Measurements from ENCODE around the gene PCGF3. TPM values are rescaled to one million over a fixed set of nuclear protein-coding genes. Genes with fewer than 3 reads are reported as not detected.

PCGF3 gene
- total RNA-seq, 1 experiment from 2014 or later: 66.3 TPM

DNA sequence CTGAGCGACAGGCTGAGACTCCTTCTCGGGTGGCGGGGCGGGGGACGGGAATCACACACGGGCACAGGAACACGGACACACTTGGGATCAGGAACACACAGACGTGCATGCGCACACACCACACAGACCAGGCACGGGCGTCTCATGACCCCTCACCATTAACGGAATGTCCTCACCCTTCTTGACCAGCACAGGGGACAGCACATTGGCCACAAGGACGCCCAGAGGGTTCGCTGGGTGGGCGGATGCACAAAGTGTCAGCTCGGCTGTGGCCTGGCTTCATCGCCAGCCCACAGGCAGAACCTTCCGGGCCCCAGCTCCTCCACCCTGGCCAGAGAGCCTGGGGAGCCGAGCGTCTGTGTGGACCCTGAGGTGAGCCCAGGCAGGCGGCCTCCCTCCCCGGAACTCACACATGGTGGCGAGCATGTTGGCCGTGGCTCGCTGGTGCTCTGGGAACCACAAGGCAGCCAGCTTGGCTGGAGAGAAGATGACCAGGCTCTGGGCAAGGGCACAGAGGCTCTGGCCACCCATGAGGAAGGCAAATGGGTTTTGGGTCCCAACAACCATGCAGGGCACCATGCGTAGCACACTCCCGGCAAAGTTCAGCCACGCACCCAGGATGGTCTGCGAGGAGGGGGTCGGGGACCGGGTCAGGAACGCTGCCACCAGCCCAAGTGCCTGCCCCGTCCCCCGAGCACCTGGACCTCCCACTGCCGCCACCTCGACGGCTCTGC, 19.8 kb upstream of the PCGF3 start:
- Histone ChIP-seq H3K4me2 (ENCODE audit: low read length) (no peak overlapping the region), H3K36me3 (ENCODE audit: control insufficient read depth in 1 of 2, insufficient read depth in 2 of 2, low read length in 2 of 2) (no peaks in the 10 kb centered on the region), H3K9me2 (ENCODE audit: insufficient read depth) (no peaks in the 10 kb centered on the region), H3K4me3 (replicated peaks in 1 of 2; ENCODE audit: low read depth in 1 of 2, low read length in 2 of 2) (no peak overlapping the region), H3K27me3 (ENCODE audit: insufficient read depth, low read length) (no peaks in the 10 kb centered on the region), H3K4me1 (ENCODE audit: control insufficient read depth in 1 of 2, insufficient read depth in 2 of 2, low read length in 2 of 2) (peaks cover 27 to 55% of the 10 kb centered on the region in 2 experiments), H4K20me1 (ENCODE audit: insufficient read depth) (no peaks in the 10 kb centered on the region), H3K9me3 (ENCODE audit: control insufficient read depth in 1 of 2, insufficient read depth in 1 of 2, low read depth in 1 of 2, low read length in 2 of 2) (no peaks in the 10 kb centered on the region), H3K27ac (ENCODE audit: low read depth, low read length) (peak overlapping the region; percentile 92; the same call in 1 of the 2 replicates), H2AFZ (ENCODE audit: low read depth, low read length, poor library complexity, severe bottlenecking) (no peak overlapping the region), H3K9ac (ENCODE audit: low read length) (no peak overlapping the region), H3K79me2 (ENCODE audit: insufficient read depth, low read length) (peaks cover 4% of the 10 kb centered on the region; the same call in 1 of the 2 replicates)
- POLR2A ChIA-PET: no interaction called here
- DNase-seq (ENCODE audit: low read depth, low spot score) (no peak), ATAC-seq (no peak)
- BruUV-seq (replicated peaks): no TSS peak
- intact Hi-C loops (cut with micrococcal nuclease): no loop called here
- CTCF ChIA-PET: no interaction called here
- RAD21 ChIA-PET (ENCODE audit: low non-redundant PET in 1 of 2, low total read pairs in 2 of 2, uncharacterized antibody in 2 of 2, unreplicated experiment in 2 of 2): no interaction called here
- TF ChIP-seq SIN3A (IDR thresholded peaks at IDR 0.05; ENCODE audit: low read depth) (no peak), JUND (IDR thresholded peaks at IDR 0.05) (no peak), EGR1 (IDR thresholded peaks at IDR 0.05; ENCODE audit: low read depth) (no peak), ELF1 (IDR thresholded peaks at IDR 0.05; ENCODE audit: borderline replicate concordance, low read depth) (no peak)

DNA sequence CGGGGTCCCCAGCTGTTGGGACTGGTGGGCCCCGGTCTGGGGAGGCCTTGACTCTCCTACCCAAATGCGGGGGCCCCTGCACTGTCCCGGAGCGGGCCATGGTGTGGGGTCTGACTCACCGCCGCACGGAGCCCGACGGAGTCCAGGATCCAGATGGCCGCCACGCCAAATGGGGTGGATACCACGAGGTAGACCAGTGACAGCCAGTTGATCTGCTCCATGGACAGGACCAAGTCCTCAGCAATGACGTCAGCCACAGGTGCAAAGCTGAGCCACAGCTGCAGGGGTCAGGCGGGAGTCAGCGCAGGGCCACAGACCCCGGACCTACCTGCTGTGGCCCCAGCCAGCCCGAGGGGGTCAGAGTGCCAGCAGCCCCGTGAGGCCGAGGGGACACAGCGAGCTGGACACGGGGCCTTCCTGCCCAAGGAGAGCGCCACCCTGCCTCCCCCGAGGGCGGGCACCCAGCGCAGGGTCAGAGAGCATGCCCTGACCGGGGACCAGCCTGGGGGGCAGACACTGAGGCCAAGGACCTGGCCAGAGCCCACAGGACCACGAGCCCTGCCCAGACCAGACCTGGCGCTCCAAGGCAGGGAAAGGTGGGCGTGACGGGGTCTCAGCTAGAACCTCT, 19.1 kb upstream of the PCGF3 start:
- H3K9ac ChIP-seq (ENCODE audit: low read length): peak overlapping the region; percentile 70
- ChIA-PET CTCF (interaction anchor here (1.0 to 1.6 kb wide), 3 partner anchors 9 to 13 kb away, joined by 3 to 8 read pairs (median 5); partner anchors contain the start of genes ATP5ME and MYL5), POLR2A (interaction anchor here (0.6 to 1.8 kb wide), 3 partner anchors 12 to 84 kb away, joined by 3 to 6 read pairs (median 3); partner anchors contain the start of genes ATP5ME and MYL5), RAD21 (ENCODE audit: low non-redundant PET in 1 of 2, low total read pairs in 2 of 2, uncharacterized antibody in 2 of 2, unreplicated experiment in 2 of 2) (no interaction called here)
- peak overlapping the region; percentile 85 for H3K4me2 ChIP-seq (ENCODE audit: low read length)
- H3K27me3 ChIP-seq (ENCODE audit: insufficient read depth, low read length): no peaks in the 10 kb centered on the region
- H3K4me1 ChIP-seq (ENCODE audit: control insufficient read depth in 1 of 2, insufficient read depth in 2 of 2, low read length in 2 of 2): peaks cover 27 to 49% of the 10 kb centered on the region in 2 experiments
- peak; percentile 1; the same call in 1 of the 2 replicates for ATAC-seq
- no peak overlapping the region for H2AFZ ChIP-seq (ENCODE audit: low read depth, low read length, poor library complexity, severe bottlenecking)
- TF ChIP-seq SRF (IDR thresholded peaks at IDR 0.05; ENCODE audit: low read depth) (no peak), RAD21 (IDR thresholded peaks at IDR 0.05; ENCODE audit: low read depth) (no peak), CEBPB (IDR thresholded peaks at IDR 0.05; ENCODE audit: low read depth) (no peak), ELF1 (IDR thresholded peaks at IDR 0.05; ENCODE audit: borderline replicate concordance, low read depth) (no peak), SP1 (IDR thresholded peaks at IDR 0.05; ENCODE audit: low read depth) (no peak), EZH2 (IDR thresholded peaks at IDR 0.05) (no peak), TCF7L2 (IDR thresholded peaks at IDR 0.05; ENCODE audit: borderline replicate concordance, extremely low read depth, insufficient read depth, insufficient read length) (no peak), POLR2AphosphoS5 (IDR thresholded peaks at IDR 0.05; ENCODE audit: low read depth, low read length) (no peak), POLR2A (IDR thresholded peaks at IDR 0.05; ENCODE audit: borderline replicate concordance, extremely low read depth, insufficient read depth, insufficient read length) (no peak)
- TF ChIP-seq, protein P1, sequence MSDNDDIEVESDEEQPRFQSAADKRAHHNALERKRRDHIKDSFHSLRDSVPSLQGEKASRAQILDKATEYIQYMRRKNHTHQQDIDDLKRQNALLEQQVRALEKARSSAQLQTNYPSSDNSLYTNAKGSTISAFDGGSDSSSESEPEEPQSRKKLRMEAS (IDR thresholded peaks at IDR 0.05): no peak
- TF ChIP-seq, protein P2, sequence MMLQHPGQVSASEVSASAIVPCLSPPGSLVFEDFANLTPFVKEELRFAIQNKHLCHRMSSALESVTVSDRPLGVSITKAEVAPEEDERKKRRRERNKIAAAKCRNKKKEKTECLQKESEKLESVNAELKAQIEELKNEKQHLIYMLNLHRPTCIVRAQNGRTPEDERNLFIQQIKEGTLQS (IDR thresholded peaks at IDR 0.05): no peak
- no peak for DNase-seq (ENCODE audit: low read depth, low spot score)
- no TSS peak for BruUV-seq (replicated peaks)
- no peaks in the 10 kb centered on the region for H4K20me1 ChIP-seq (ENCODE audit: insufficient read depth)
- H3K9me2 ChIP-seq (ENCODE audit: insufficient read depth): no peaks in the 10 kb centered on the region
- H3K27ac ChIP-seq (ENCODE audit: low read depth, low read length): peak overlapping the region; percentile 92
- H3K79me2 ChIP-seq (ENCODE audit: insufficient read depth, low read length): peaks cover 4% of the 10 kb centered on the region; the same call in 1 of the 2 replicates
- H3K9me3 ChIP-seq (ENCODE audit: control insufficient read depth in 1 of 2, insufficient read depth in 1 of 2, low read depth in 1 of 2, low read length in 2 of 2): no peaks in the 10 kb centered on the region
- H3K36me3 ChIP-seq (ENCODE audit: control insufficient read depth in 1 of 2, insufficient read depth in 2 of 2, low read length in 2 of 2): no peaks in the 10 kb centered on the region
- intact Hi-C loops (cut with micrococcal nuclease): no loop called here
- H3K4me3 ChIP-seq (replicated peaks in 1 of 2; ENCODE audit: low read depth in 1 of 2, low read length in 2 of 2): peak overlapping the region in 1 of 2 experiments; percentile 58; a peak in 2 of 4 replicates
